GM20431 (cell line): ENCODE results near the gene BAG2.

Experiments
- in situ Hi-C: fragments of 300-500 bp; cut with MseI, MboI; formaldehyde crosslinking; loops from one replicate; pipeline ENCODE4 v1.15.0; 2020; ENCODE audit warnings: low sequenced_read_pairs; ENCODE audit not compliant: unreplicated experiment

BAG2 gene

DNA sequence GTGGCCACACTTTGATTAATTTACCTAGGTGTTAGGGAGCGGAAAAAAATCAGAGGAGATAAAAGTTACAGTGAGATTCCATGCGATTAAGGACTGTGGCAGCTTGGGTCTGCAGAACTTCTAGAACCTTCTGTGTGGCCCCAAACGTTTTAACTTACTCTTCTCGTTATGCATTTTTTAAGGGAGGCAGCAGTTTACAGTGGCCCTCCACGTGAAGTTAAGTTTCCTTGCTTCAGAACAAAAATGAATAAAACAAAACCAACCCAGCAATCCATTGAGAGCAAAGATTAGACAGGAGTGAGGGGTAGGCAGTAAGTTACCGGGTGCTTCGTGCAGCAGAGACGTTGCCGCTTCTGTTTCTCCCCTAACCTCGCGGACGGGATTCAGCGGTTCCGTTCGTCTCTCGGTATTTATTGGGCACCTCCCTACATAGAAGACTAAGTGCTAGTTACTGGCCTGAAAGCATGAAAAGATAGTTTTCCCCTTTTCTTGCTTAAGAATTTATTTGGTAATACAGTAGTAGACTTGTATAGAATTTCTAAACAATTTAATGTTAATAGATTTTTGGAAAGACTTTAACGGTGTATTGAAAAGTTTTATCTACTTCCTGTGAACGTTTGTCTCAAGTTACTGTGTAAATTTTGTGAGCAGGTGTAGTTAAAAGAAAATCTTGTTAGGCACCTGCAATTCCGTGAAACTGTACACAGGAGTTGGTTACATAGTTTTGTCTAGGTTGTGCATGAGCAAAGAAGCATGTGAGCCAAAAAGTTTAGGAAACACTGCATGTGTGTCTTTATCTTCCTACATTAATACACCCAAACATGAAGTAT, 1.1 kb downstream of the BAG2 start:
- in situ Hi-C loops: no loop called here

DNA sequence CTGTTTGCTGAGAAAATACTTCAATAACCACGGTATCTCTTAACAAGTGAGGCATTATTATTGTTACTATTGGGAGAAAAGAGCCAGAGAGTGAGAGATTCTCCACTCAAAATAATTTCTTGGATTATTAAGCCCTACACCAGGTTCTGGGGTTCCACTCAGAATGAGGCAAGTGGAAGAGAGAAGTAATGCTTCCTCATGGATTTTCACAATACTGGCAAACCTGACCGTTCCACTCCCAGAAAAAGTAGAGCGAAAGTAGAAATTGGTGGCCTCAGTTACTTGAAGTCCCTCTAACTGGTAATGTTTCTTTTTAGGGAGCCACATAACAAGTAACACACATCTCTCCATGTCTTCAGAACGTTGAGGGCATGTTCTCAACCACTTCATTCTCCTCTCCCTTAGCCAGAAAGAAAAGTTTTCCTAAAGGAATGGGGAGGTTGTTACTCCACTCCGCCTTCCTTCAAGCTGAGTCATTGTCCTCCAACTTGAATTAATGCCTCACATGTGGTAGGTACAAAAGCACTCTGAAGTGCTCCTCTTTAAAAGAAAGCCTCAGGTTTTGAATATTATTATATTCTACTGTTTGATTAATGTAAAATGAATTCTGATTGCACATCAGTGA, 1.9 kb downstream of the BAG2 start:
- in situ Hi-C loops: no loop called here

DNA sequence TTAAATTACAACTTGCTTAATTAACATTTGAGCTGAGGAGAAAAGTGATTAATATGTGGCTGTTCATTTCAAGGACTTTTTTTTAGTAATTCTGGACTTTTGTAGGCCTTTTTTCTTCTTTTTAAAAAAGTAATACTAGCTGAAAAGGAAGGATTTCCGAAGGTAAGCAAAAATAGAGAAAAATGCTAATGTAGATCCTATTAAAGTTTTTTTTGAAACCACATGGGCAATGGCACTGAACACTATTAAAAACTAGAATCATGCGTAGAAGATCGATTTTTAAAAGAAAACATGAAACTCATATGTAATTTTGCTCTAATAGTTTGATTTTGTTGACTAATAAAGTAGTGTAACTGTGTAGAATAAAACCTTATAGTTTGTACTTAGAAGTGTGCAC, 2.4 kb downstream of the BAG2 start:
- in situ Hi-C loops: no loop called here

- in situ Hi-C loops: no loop called here
Measured at GRCh38 chr6:57177545-57178265, 5.6 kb downstream of the BAG2 start.

DNA sequence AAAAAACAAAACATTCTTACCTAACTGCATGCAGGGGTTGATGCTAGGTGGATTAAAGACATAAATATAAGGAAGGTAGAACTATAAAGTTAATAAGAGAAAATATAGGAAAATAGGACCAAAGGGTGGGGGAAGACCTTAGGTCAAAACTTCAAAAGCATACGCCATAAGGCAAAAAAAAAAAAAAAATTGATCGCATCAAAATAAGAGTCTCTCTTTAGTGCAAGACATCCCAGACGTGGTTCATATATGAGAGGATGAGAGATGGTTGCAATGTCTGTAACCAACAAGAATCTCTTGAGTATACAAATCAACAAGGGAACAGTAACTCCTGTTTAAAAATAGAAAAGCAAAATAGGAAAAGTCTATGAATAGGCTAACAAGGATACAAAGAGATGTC, 8.5 kb downstream of the BAG2 start:
- in situ Hi-C loops: no loop called here

- in situ Hi-C loops: no loop called here
Measured at GRCh38 chr6:57182017-57182432, 9.9 kb downstream of the BAG2 start.

DNA sequence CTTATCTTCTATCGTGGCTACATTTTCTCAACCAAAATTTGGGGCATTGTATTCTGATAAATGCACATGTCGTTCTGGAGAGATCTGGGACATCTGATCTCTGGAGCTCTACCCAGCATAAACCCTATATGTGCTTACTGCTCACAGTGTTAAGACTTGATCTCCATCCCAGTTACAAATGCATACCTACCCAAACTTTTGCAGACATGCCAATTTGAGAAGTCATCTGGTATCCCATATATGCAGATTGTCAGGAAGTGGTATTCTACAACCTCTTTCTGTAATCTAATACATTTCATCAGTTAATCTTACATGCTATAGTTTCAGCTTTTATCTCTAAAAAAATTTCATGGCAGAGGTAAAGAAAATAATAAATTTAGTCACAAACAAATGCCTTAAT, 11.2 kb downstream of the BAG2 start:
- in situ Hi-C loops: no loop called here

GRCh38 chr6:57190140-57190539, 18.0 kb downstream of the BAG2 start:
- in situ Hi-C loops: no loop called here

DNA sequence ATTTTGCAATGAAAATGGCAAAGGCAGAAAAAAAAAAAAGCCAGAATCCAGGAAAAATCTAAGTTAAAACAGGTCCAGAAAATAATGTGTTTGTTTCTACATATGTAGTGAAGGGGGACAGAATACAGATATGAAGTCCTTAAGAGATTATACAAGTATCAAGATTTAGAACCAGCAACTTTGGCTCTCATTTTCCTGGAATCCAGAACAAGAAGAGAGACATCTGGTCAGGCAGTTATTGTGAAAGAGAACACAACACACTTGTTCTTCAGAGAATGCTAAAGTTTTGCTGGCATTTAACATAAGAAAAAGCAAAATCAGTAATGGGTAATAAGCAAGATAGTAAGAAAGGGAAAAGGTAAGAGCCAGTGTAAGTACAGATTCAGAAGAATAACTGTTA, 21.1 kb downstream of the BAG2 start:
- in situ Hi-C loops: no loop called here

DNA sequence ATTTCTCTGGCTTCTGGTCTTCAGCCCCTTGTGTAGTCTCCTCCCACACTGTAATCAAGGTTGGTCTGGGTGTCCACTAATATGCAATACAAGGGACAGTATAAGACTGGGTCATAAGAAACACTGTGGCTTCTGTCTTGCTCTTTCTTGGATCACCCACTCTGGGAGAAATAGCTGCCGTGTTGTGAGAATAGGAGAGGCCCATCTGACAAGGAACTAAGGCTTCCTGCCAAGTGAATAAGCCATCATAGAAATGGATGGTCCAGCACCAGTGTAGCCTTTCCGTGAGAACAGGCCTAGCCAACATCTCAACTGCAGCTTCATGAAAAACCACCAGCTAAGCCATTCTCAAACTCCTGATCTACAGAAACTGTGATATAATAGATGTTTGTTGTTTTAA, 23.3 kb downstream of the BAG2 start:
- in situ Hi-C loops: no loop called here

DNA sequence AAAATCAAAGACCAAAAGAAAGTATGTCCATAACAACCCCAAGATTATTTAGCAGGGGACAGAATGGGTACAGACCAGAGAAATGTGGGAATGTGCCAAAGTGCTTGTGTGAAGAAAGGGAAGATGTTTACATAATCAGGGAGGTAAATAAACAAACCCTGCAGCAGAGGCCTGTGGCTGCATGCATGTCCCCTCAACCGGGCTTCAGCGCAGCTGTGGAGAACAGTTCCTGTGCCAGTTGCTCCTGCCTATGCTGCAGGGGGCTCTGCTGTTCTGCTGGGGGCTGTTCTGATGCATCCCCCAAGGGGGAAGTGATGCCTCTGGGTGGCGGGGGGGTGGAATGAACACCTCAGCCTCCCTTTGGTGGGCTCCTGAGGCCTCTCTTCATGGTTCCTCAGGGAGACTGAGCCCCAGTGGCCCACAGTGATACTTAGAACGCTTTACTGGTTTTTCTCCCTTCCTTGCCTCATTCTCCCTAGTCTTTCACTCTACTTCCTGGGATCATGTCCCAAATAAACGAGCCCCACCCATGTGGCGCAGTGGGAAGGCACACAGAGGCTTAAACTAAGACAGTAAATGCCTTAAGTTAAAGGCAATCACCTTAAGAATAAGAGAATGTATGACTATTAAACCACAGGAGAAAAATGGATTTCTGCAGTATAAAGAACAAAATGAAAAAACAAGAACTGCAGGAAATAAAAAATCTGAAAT, 27.0 kb downstream of the BAG2 start:
- in situ Hi-C loops: no loop called here

- in situ Hi-C loops: no loop called here
Measured at GRCh38 chr6:57201718-57202117, 29.6 kb downstream of the BAG2 start.

DNA sequence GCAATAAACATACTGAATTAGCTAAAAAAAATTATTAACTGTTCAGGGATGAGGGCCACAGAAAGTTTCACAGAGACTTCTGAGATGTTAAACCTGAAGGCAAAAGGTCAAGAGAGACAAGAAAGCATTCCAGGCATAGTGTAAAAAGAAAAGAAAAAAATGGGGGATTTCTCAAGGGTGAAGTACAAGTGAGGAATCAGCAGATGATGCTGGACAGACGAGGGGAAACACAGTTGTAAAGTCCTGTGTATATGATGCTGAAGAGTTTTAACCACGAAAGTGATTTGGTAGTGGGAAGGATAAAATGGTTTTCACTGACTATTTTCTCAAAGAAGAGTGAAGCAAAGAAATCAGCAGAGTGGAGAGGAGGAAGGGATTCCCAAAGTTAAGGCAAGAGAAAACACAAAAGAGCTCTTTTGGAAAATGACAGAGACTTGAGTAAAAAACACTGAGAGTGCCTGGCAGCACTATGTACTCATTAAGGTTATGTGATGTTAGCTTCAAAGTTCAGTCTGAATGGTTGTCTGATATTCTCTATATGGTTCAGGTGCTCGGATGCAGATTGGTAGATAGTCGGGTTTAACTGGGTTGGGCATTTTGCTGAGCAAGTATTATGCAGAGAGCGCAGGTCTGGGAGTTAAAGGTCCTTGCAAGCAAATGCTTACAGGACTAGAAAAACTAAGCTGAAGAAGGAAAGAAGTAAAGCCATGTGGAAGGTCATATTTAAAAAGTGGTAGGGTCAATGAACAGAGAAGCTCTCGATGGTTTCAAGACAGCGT, 33.6 kb downstream of the BAG2 start:
- in situ Hi-C loops: no loop called here

GRCh38 chr6:57207141-57207540, 35.0 kb downstream of the BAG2 start:
- in situ Hi-C loops: no loop called here

DNA sequence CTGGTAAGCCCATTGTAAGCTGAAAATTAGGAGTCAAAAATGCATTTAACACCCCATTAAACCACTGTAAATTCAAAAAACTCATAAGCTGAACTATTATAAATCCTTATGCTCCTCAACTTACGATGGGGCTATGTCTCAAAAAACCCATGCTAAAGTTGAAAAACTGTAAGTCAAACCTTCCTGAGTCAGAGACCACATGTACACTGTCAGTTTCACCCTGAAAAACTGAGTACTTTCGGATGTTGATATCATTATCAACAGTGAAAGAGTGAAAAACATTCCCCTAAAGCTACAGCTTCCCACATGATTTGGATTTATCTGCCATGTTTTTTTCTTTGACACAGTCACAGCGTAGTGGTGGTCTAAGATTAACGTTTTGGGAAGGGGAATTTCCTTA, 35.7 kb downstream of the BAG2 start:
- in situ Hi-C loops: no loop called here

GRCh38 chr6:57209030-57209429, 36.9 kb downstream of the BAG2 start:
- in situ Hi-C loops: no loop called here

DNA sequence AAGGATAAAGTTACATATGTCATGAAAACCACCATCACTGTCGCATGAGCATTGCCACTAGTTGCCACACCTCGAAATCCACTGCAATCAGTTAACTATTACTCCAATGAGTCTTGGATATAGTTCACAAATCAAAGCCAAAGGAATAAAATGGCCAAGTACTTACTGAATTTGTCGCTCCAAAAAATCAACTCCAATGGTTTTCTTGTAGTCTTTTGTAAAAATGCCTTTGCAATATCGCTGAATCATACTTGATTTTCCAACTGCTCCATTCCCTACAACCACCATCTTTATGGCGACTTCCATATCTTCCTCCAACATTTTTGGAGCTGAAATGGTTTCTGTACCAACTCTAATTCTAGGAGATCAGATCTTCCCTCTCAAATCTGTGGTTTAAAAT, 37.9 kb downstream of the BAG2 start:
- in situ Hi-C loops: no loop called here

DNA sequence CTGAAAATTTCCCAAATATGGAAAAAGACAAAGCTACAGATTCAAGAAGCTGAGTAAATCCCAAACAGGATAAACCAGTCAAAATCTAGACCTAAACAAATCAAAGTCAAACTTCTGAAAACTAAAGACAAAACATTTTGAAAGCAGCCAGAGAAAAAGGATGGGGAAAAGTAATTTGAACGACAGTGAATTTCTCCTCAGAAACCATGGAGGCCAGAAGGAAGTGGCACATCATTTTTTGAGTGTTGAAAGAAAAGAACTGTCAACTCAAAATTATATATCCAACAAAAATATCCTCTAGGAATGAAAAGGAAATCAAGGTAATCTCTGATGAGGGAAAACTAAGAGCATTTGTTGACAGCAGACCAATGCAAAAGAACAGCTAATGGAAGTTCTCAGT, 43.1 kb downstream of the BAG2 start:
- in situ Hi-C loops: no loop called here

DNA sequence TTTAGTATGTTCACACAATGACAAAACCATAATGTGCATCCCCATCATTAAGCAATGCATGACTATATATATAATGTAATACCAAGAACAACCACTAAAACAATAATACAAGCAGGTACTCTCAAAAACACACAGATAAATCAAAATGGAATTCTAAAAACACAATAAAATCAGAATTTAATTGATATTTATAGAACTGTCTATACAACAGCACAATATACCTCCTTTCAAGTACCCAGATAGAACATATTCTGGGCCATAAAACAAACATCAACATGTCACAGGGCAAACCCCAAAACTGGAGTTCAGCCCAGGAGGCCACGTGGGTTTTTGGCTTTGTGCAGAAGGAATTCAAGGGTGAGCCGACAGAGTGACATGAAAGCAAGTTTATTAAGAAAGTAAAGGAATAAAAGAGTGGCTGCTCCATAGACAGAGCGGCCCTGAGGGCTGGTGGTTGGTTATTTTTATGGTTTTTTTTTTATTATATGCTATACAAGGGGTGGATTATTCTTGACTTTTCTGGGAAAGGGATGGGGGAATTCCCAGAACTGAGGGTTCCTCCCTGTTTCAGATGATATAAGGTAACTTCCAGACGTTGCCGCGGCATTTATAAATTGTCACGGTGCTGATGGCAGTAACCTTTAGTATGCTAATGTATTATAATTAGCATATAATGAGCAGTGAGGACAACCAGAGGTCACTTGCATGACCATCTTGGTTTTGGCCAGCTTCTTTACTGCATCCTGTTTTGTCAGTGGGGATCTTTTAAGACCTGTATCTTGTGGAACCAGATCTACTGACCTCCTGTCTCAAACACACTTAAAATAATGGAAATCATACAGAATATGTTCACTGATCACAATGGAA, 44.3 kb downstream of the BAG2 start:
- in situ Hi-C loops: no loop called here
